ENCODE results near the gene FAR2.

FAR2 gene

DNA sequence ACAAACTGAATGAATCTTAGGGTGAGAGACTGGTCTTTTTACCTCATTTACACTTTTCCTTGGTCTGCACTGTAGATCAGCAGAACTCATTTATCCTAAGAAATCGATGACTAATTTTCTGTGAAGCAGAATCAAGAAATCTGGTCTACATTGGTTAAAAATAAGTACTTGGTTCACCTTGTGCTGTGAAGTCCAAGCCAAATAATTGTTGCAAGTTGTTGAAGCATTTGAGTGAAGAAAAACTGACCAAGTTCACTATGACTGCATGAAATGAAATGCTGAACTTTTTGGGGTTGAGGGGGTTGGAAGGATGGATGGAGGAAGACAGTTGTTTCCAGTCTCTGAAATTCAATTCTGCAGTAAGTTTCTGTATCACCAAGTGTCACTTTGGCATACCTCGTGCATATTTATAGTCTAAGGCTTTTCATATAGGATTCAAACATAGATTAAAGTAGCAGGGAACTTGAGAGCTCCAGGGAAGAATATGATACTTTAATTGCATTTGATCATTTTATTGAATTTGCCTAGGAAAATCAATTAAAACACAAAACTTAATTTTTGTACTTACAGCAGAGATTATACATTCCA lies 75.0 kb downstream of the FAR2 start:
- Histone ChIP-seq H3K27me3 (ENCODE audit: insufficient read depth, poor library complexity, severe bottlenecking) (no peaks in the 10 kb centered on the region), H3K27ac (replicated peaks) (no peak overlapping the region), H3K4me3 (replicated peaks; ENCODE audit: insufficient read depth, low read length) (no peak overlapping the region)
- DNase-seq (ENCODE audit: low read depth in 1 of 2, low spot score in 1 of 2) = no peak
- TF ChIP-seq POLR2AphosphoS5 (IDR thresholded peaks at IDR 0.05; ENCODE audit: low read depth) (no peak), GABPA (IDR thresholded peaks at IDR 0.05; ENCODE audit: low read depth) (no peak), REST (IDR thresholded peaks at IDR 0.05; ENCODE audit: insufficient replicate concordance, low read depth) (no peak), SPI1 (IDR thresholded peaks at IDR 0.05; ENCODE audit: borderline replicate concordance, low read depth) (no peak)
- TF ChIP-seq, protein P1, sequence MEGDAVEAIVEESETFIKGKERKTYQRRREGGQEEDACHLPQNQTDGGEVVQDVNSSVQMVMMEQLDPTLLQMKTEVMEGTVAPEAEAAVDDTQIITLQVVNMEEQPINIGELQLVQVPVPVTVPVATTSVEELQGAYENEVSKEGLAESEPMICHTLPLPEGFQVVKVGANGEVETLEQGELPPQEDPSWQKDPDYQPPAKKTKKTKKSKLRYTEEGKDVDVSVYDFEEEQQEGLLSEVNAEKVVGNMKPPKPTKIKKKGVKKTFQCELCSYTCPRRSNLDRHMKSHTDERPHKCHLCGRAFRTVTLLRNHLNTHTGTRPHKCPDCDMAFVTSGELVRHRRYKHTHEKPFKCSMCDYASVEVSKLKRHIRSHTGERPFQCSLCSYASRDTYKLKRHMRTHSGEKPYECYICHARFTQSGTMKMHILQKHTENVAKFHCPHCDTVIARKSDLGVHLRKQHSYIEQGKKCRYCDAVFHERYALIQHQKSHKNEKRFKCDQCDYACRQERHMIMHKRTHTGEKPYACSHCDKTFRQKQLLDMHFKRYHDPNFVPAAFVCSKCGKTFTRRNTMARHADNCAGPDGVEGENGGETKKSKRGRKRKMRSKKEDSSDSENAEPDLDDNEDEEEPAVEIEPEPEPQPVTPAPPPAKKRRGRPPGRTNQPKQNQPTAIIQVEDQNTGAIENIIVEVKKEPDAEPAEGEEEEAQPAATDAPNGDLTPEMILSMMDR (IDR thresholded peaks at IDR 0.05; ENCODE audit: insufficient read depth, low read length) = no peak

- no peak for TF ChIP-seq POLR2AphosphoS5 (IDR thresholded peaks at IDR 0.05; ENCODE audit: low read depth)
- TF ChIP-seq GABPA (IDR thresholded peaks at IDR 0.05; ENCODE audit: low read depth) = no peak
- TF ChIP-seq, protein P1 (IDR thresholded peaks at IDR 0.05; ENCODE audit: insufficient read depth, low read length) = no peak
- TF ChIP-seq REST (IDR thresholded peaks at IDR 0.05; ENCODE audit: insufficient replicate concordance, low read depth) = no peak
- no peak for TF ChIP-seq SPI1 (IDR thresholded peaks at IDR 0.05; ENCODE audit: borderline replicate concordance, low read depth)
- no peaks in the 10 kb centered on the region for H3K27me3 ChIP-seq (ENCODE audit: insufficient read depth, poor library complexity, severe bottlenecking)
- H3K4me3 ChIP-seq (replicated peaks; ENCODE audit: insufficient read depth, low read length) = no peak overlapping the region
- DNase-seq (ENCODE audit: low read depth in 1 of 2, low spot score in 1 of 2) = no peak
- H3K27ac ChIP-seq (replicated peaks) = no peak overlapping the region
Measured at GRCh38 chr12:29224572-29224971, 75.5 kb downstream of the FAR2 start.

- no peak overlapping the region for H3K4me3 ChIP-seq (replicated peaks; ENCODE audit: insufficient read depth, low read length)
- no peak overlapping the region for H3K27ac ChIP-seq (replicated peaks)
- no peaks in the 10 kb centered on the region for H3K27me3 ChIP-seq (ENCODE audit: insufficient read depth, poor library complexity, severe bottlenecking)
- DNase-seq (ENCODE audit: low read depth in 1 of 2, low spot score in 1 of 2) = no peak
- TF ChIP-seq GABPA (IDR thresholded peaks at IDR 0.05; ENCODE audit: low read depth) (no peak), SPI1 (IDR thresholded peaks at IDR 0.05; ENCODE audit: borderline replicate concordance, low read depth) (no peak), POLR2AphosphoS5 (IDR thresholded peaks at IDR 0.05; ENCODE audit: low read depth) (no peak), REST (IDR thresholded peaks at IDR 0.05; ENCODE audit: insufficient replicate concordance, low read depth) (no peak)
- TF ChIP-seq, protein P1 (IDR thresholded peaks at IDR 0.05; ENCODE audit: insufficient read depth, low read length) = no peak
Measured at GRCh38 chr12:29225834-29226233, 76.8 kb downstream of the FAR2 start.

Data from HL-60 (cell line).